KOPT-K1 (cell line): Measurements from ENCODE around the gene DHX38.
"Not testable (repeated sequence)": the region's sequence is repeated elsewhere in the genome, so short reads cannot be mapped to it uniquely, and the experiment has no call there.

Experiments used
- H3K27ac ChIP-seq: fragments of 200-600 bp; sonication (generic); 2 replicates; pipeline ENCODE4 v1.5.1; 2016; ENCODE audit warnings: antibody characterized with exemption, mild to moderate bottlenecking, low read depth, low read length; ENCODE audit not compliant: poor library complexity, severe bottlenecking
- H3K36me3 ChIP-seq: fragments of 200-600 bp; sonication (generic); 2 replicates; pipeline ENCODE4 v1.5.1; 2017; ENCODE audit warnings: antibody characterized with exemption, mild to moderate bottlenecking, low read length, moderate library complexity; ENCODE audit not compliant: insufficient read depth
- H3K9me3 ChIP-seq: fragments of 200-600 bp; sonication (generic); 2 replicates; pipeline ENCODE4 v1.5.1; 2017; ENCODE audit warnings: antibody characterized with exemption, low read length, mild to moderate bottlenecking; ENCODE audit not compliant: insufficient read depth, poor library complexity, severe bottlenecking

DHX38 gene

DNA sequence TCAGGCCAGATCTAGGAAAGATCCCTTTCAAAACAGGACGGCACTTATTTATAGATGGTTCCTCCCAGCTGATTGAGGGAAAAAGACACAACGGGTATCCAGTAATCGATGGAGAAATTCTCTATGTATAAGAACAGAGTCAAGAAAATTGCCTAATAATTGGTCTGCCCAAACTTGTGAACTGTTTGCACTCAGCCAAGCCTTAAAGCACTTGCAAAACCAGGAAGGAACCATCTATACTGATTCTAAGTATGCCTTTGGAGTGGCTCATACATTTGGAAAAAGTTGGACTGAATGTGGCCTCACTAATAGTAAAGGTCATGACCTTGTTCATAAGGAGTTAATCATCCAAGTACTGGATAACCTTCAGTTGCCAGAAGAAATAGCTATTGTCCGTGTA lies 24.7 kb upstream of the DHX38 start:
- H3K27ac ChIP-seq = no peak overlapping the region
- no peaks in the 10 kb centered on the region for H3K9me3 ChIP-seq
- H3K36me3 ChIP-seq = no peaks in the 10 kb centered on the region

GRCh38 chr16:72072514-72073342 lies 20.9 kb upstream of the DHX38 start:
- H3K27ac ChIP-seq = no peak overlapping the region
- H3K36me3 ChIP-seq = no peaks in the 10 kb centered on the region
- no peaks in the 10 kb centered on the region for H3K9me3 ChIP-seq

GRCh38 chr16:72073560-72074230 lies 20.0 kb upstream of the DHX38 start:
- no peak overlapping the region for H3K27ac ChIP-seq
- H3K9me3 ChIP-seq = no peaks in the 10 kb centered on the region
- no peaks in the 10 kb centered on the region for H3K36me3 ChIP-seq

GRCh38 chr16:72075067-72075466 lies 18.6 kb upstream of the DHX38 start:
- H3K9me3 ChIP-seq, H3K36me3 ChIP-seq: not testable (repeated sequence)

DNA sequence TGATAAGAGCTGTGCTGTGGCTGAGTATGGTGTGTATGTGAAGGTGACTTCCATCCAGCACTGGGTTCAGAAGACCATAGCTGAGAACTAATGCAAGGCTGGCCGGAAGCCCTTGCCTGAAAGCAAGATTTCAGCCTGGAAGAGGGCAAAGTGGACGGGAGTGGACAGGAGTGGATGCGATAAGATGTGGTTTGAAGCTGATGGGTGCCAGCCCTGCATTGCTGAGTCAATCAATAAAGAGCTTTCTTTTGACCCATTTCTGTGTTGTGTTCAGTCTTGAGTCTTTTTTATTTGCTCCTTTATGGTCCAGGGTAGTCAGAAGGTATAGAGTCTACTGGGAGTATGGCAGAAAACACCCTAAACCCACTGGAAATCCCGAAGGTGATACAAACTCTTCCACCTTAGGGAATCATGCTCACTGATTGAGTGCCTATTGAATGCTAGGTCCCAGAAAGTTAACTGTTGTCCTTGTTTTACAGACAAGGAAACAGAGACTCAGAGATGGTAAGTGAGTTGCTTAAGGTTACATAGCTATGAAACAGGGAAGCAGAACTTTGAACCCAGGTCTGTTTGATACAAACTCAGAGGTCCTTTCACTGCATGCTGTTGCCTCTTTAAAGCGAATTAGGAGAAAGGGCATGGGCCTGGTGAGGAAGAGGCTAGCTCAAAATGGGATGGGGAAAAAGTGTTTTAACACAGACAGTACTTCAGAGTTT lies 16.5 kb upstream of the DHX38 start:
- not testable (repeated sequence) for H3K36me3 ChIP-seq, H3K27ac ChIP-seq, H3K9me3 ChIP-seq

More at GRCh38 chr16:72075067-72075466, 18.6 kb upstream of the DHX38 start:
- not testable (repeated sequence) for H3K27ac ChIP-seq

GRCh38 chr16:72083778-72084404 lies 9.8 kb upstream of the DHX38 start:
- Histone ChIP-seq H3K36me3 (peaks cover 48% of the 10 kb centered on the region), H3K9me3 (peaks cover 11% of the 10 kb centered on the region), H3K27ac (no peak overlapping the region)

GRCh38 chr16:72084445-72084844 lies 9.2 kb upstream of the DHX38 start:
- no peak overlapping the region for H3K27ac ChIP-seq

DNA sequence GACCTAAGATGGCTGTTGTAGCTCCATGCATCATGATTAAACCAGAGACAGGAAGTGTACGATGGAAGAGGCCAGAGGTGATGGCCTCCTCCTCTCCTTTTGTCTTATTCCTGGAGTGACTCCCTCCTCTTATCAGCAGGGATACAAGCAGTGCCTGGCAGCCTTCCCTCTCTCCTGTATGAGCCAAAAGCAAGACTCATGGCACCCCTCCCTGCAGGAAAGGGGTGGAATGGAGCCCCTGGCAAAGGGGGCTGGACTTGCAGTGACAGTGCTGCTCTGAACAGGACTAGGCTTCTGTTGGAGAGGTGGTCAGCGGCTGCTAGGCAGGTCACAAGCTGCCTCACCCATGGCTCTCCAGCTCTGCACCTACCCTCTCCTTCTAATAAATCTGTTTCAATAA lies 8.6 kb upstream of the DHX38 start:
- peaks cover 11% of the 10 kb centered on the region for H3K9me3 ChIP-seq
- peaks cover 59% of the 10 kb centered on the region for H3K36me3 ChIP-seq
- H3K27ac ChIP-seq = no peak overlapping the region

More at GRCh38 chr16:72084445-72084844, 9.2 kb upstream of the DHX38 start:
- Histone ChIP-seq H3K9me3 (peaks cover 11% of the 10 kb centered on the region), H3K36me3 (peaks cover 53% of the 10 kb centered on the region)

- Histone ChIP-seq H3K36me3 (peaks cover 57% of the 10 kb centered on the region), H3K9me3 (no peaks in the 10 kb centered on the region), H3K27ac (no peak overlapping the region)
Observed at GRCh38 chr16:72091217-72091616, 2.4 kb upstream of the DHX38 start.

DNA sequence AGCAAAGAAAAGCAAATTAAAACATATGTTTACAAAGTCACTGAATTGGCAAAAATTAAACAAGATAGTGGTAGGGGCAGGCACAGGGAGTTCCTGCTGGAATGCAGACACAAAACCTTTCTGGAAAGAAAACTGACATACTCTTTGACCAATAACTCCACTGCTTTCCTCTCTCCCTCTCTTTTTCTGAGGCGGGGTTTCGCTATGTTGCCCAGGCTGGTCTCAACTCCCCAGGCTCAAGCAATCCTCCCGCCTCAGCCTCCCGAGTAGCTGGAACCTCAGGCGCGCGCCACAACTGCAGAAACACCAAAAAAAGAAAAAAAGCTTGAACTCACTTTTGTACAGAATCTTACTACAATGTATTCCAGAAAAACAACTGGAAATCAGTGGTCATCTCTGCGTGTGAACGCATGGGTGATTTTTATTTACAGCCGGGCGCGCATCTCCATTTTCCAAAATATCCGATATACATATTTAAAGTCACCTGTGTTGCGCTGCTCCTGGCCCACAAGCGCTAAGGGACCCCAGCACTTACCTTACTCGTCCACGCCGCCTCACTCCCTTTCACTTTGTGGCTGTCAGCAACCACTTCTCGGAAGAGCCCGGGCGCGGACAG lies 707 bp upstream of the DHX38 start:
- no peaks in the 10 kb centered on the region for H3K9me3 ChIP-seq
- H3K36me3 ChIP-seq = peaks cover 57% of the 10 kb centered on the region
- peak overlapping the region; percentile 77 for H3K27ac ChIP-seq

DNA sequence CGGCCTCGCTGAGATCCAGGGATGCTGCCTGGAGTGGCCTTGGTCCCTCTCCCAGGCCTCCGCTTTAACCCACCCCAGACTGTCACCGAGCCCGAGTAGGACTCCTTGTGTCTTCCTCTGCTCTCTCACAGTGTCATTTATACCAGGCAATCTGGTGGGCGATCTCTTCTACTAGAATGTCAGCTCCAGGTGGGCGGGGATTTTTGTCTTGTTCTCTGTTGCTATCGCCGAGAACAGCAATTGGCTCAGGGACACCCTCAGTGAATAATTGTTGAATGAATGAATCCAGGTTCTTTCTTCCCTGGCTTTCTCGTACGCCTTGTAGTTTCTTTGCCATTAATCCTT lies 591 bp downstream of the DHX38 start:
- Histone ChIP-seq H3K36me3 (peaks cover 57% of the 10 kb centered on the region), H3K27ac (peak overlapping the region; percentile 77)

GRCh38 chr16:72098936-72099335 lies 5.3 kb downstream of the DHX38 start:
- peaks cover 83% of the 10 kb centered on the region for H3K36me3 ChIP-seq
- H3K27ac ChIP-seq = no peak overlapping the region
- H3K9me3 ChIP-seq = no peaks in the 10 kb centered on the region

More for the DNA sequence above, 591 bp downstream of the DHX38 start:
- H3K9me3 ChIP-seq = no peaks in the 10 kb centered on the region

GRCh38 chr16:72099377-72099818 lies 5.8 kb downstream of the DHX38 start:
- no peaks in the 10 kb centered on the region for H3K9me3 ChIP-seq
- H3K36me3 ChIP-seq = peaks cover 88% of the 10 kb centered on the region
- no peak overlapping the region for H3K27ac ChIP-seq

DNA sequence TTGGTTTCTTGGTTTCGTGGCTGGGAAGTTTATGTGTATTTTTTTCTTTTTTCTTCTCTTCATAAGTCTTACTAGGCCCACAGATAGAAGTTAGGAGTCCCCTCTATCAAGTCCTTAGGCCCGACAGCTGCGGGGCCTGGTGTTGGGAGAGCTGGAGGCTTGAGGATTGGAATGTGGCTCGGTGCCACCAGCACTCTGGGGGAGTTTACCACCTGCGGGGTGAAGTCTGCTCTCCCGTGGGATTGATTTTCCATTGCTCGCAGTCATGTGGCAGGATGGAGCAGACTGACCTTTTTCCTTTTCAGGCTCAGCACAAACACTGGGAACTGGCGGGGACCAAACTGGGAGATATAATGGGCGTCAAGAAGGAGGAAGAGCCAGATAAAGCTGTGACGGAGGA lies 7.5 kb downstream of the DHX38 start:
- Histone ChIP-seq H3K9me3 (no peaks in the 10 kb centered on the region), H3K36me3 (peaks cover 100% of the 10 kb centered on the region), H3K27ac (no peak overlapping the region)
